Adipocyte (in vitro differentiated cells): ENCODE data around the gene UBASH3A.

ENCODE experiments used
- DNase-seq: peaks from one replicate; pipeline ENCODE4 v3.0.0-alpha.2; 2015; ENCODE audit warnings: low read depth
- H3K27me3 ChIP-seq: replicated peaks from 2 replicates; pipeline ENCODE4 v1.7.0; 2013; ENCODE audit warnings: mild to moderate bottlenecking, low read length, moderate library complexity; ENCODE audit not compliant: control insufficient read depth, insufficient read depth
- H3K36me3 ChIP-seq: 2 replicates; pipeline ENCODE4 v1.7.0; 2013; ENCODE audit warnings: low read length, mild to moderate bottlenecking, moderate library complexity; ENCODE audit not compliant: control insufficient read depth, insufficient read depth, severe bottlenecking
- H3K4me1 ChIP-seq: 2 replicates; pipeline ENCODE4 v1.7.0; 2013; ENCODE audit warnings: mild to moderate bottlenecking, low read length, moderate library complexity; ENCODE audit not compliant: control insufficient read depth, insufficient read depth
- H3K4me3 ChIP-seq: 2 replicates; pipeline ENCODE4 v1.7.0; 2013; ENCODE audit warnings: mild to moderate bottlenecking, low read length, moderate library complexity
- H3K9ac ChIP-seq: 2 replicates; pipeline ENCODE4 v1.7.0; 2013; ENCODE audit warnings: mild to moderate bottlenecking, low read length, moderate library complexity
- H3K9me3 ChIP-seq: 2 replicates; pipeline ENCODE4 v1.7.0; 2013; ENCODE audit warnings: mild to moderate bottlenecking, low read length, moderate library complexity; ENCODE audit not compliant: control insufficient read depth

UBASH3A gene

DNA sequence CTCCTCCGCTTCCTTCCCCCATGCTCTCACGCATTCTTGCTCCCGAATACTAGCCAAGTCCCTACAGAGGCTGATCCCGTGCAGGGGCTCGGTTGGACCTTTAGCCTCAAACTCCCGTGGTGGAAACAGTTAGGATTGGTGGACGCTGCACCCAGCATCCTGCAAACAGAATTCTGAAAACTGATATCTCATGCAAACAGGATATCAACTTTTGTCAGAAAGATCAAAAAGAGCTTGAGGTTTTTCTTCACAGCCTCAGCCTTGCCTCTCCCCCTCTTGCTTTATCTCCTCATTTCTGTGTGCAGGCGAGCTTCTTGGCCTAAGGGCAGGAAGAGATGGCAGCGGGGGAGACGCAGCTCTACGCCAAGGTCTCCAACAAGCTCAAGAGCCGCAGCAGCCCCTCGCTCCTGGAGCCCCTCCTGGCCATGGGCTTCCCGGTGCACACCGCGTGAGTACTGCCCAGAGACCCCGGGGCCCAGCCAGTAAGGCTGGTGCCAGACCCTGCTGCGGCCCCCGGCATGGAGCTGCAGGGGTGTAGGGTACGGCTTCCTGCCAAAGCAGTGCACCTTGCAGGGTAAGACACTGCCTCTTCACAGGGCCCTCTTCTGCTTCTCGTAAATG is at the start of gene UBASH3A:
UBASH3A (plus strand) TSS at position 292 of the 621 bp plus-strand sequence; CDS start at position 336, 44 bp downstream.
- no peak for DNase-seq
- Histone ChIP-seq H3K36me3 (no peaks in the 10 kb centered on the region), H3K9ac (no peak within 1 kb of the TSS), H3K9me3 (peaks cover 9% of the 10 kb centered on the region), H3K27me3 (peaks cover 31% of the 10 kb centered on the region), H3K4me1 (no peaks in the 10 kb centered on the region), H3K4me3 (no peak within 1 kb of the TSS)

- peaks cover 42% of the 10 kb centered on the region for H3K9me3 ChIP-seq
- no peaks in the 10 kb centered on the region for H3K36me3 ChIP-seq
- H3K4me3 ChIP-seq, result no peak overlapping the region
- H3K4me1 ChIP-seq, result no peaks in the 10 kb centered on the region
- H3K27me3 ChIP-seq, result peaks cover 28% of the 10 kb centered on the region
- no peak for DNase-seq
- no peak overlapping the region for H3K9ac ChIP-seq
Observed at GRCh38 chr21:42356046-42356445, 47.7 kb upstream of the UBASH3A start.

GRCh38 chr21:42356650-42357049 is 47.1 kb upstream of the UBASH3A start:
- H3K9me3 ChIP-seq, result peaks cover 42% of the 10 kb centered on the region
- peaks cover 32% of the 10 kb centered on the region for H3K27me3 ChIP-seq
- no peak overlapping the region for H3K9ac ChIP-seq
- DNase-seq, result no peak
- no peak overlapping the region for H3K4me3 ChIP-seq
- H3K4me1 ChIP-seq, result no peaks in the 10 kb centered on the region
- H3K36me3 ChIP-seq, result no peaks in the 10 kb centered on the region

DNA sequence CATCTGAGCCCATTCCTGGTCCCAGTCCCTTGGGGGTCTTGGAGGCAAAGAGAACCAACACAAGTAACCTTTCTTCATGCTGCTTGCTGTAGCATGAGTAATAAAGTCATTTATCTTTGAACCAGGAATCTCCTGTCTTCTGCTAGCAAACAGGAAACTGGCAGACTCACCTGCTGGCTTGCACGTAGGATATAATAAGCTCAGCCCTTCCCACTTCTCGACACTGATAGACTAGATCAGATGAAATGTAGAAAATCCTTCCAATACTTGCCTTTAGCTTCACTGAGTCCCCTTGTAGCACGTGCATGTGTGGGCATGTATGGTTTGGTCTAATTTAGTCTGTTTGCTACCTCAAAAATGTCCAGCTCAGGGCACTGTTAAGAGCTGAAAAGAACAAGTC is 46.4 kb upstream of the UBASH3A start:
- H3K4me1 ChIP-seq, result no peaks in the 10 kb centered on the region
- H3K4me3 ChIP-seq, result no peak overlapping the region
- peaks cover 42% of the 10 kb centered on the region for H3K9me3 ChIP-seq
- peaks cover 38% of the 10 kb centered on the region for H3K27me3 ChIP-seq
- no peak overlapping the region for H3K9ac ChIP-seq
- DNase-seq, result no peak
- H3K36me3 ChIP-seq, result no peaks in the 10 kb centered on the region

- Histone ChIP-seq H3K27me3 (peaks cover 39% of the 10 kb centered on the region), H3K9ac (no peak overlapping the region), H3K9me3 (peaks cover 42% of the 10 kb centered on the region), H3K36me3 (no peaks in the 10 kb centered on the region), H3K4me3 (no peak overlapping the region), H3K4me1 (no peaks in the 10 kb centered on the region)
- DNase-seq, result no peak
Observed at GRCh38 chr21:42358261-42358660, 45.4 kb upstream of the UBASH3A start.

DNA sequence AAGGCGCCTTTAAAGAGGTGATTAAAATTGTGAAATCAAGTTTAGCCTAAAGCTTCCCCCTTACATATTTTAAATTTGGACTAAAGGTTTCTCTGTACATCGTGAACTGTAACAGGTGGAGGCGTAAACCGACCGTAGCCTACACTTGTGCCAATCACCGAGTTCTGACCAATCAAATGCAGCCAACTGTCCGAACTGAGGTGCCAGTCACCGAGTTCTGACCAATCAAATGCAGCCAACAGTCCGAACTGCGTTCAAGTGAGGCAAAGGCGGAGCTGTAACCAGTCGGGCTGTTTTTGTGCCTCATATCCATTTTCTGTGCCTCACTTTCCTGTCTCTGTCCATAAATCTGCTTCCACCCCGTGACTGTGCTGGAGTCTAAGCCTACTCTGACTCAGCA is 44.8 kb upstream of the UBASH3A start:
- Histone ChIP-seq H3K9me3 (peaks cover 41% of the 10 kb centered on the region), H3K9ac (no peak overlapping the region), H3K27me3 (peaks cover 36% of the 10 kb centered on the region), H3K4me1 (no peaks in the 10 kb centered on the region), H3K36me3 (no peaks in the 10 kb centered on the region), H3K4me3 (no peak overlapping the region)
- no peak for DNase-seq

- DNase-seq, result no peak
- Histone ChIP-seq H3K27me3 (peaks cover 42% of the 10 kb centered on the region), H3K4me3 (no peak overlapping the region), H3K9ac (no peak overlapping the region), H3K4me1 (no peaks in the 10 kb centered on the region), H3K9me3 (peaks cover 28% of the 10 kb centered on the region), H3K36me3 (no peaks in the 10 kb centered on the region)
Observed at GRCh38 chr21:42360317-42360716, 43.4 kb upstream of the UBASH3A start.

DNA sequence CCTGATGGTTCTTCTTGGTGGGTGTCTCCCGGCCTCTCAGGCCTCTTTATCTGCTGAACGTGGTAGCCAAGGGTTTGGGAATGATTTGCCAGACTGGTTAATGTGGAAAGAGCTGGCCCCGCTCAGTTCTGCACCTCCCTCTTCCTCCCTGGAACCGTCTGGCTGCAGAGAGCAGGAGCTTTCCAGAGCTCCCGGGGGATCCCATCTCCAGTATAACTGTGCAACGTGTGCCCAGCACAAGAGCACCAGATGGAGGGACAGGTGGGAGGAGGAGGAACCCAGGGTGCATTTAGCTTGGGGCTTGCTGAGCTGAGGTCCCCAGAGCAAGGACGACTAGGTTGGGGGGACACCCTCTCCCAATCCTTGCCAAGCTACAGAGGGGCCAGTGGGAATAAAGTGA is 42.4 kb upstream of the UBASH3A start:
- no peak overlapping the region for H3K9ac ChIP-seq
- no peaks in the 10 kb centered on the region for H3K4me1 ChIP-seq
- H3K4me3 ChIP-seq, result no peak overlapping the region
- H3K27me3 ChIP-seq, result peaks cover 40% of the 10 kb centered on the region
- peaks cover 18% of the 10 kb centered on the region for H3K9me3 ChIP-seq
- H3K36me3 ChIP-seq, result no peaks in the 10 kb centered on the region
- DNase-seq, result no peak

DNA sequence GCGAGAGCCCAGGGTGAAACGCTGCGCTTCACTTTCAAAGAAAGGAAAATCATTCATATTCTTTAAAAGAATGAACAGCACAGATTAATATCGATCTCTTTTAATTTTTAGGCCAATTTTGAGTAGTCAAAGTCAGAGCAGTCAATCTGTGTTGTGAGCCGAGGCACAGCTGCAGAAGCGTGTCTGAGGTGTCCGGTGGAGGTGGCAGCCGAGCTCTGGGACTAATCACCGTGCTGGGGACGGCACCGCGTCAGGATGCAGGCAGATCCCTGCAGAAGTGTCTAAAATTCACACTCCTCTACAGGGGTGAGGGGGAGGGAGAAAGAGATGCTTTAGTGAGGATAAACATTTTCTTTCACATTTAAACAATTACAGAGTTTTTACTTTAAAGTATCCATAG is 41.5 kb upstream of the UBASH3A start:
- H3K9me3 ChIP-seq, result peaks cover 9% of the 10 kb centered on the region
- H3K9ac ChIP-seq, result no peak overlapping the region
- H3K4me3 ChIP-seq, result no peak overlapping the region
- H3K36me3 ChIP-seq, result no peaks in the 10 kb centered on the region
- no peak for DNase-seq
- no peaks in the 10 kb centered on the region for H3K4me1 ChIP-seq
- H3K27me3 ChIP-seq, result peaks cover 37% of the 10 kb centered on the region

- H3K9ac ChIP-seq, result no peak overlapping the region
- DNase-seq, result no peak
- H3K27me3 ChIP-seq, result peaks cover 36% of the 10 kb centered on the region
- no peaks in the 10 kb centered on the region for H3K4me1 ChIP-seq
- no peak overlapping the region for H3K4me3 ChIP-seq
- no peaks in the 10 kb centered on the region for H3K36me3 ChIP-seq
- peaks cover 7% of the 10 kb centered on the region for H3K9me3 ChIP-seq
Observed at GRCh38 chr21:42362700-42363099, 41.0 kb upstream of the UBASH3A start.

GRCh38 chr21:42363312-42363711 is 40.4 kb upstream of the UBASH3A start:
- H3K4me3 ChIP-seq, result no peak overlapping the region
- H3K9me3 ChIP-seq, result peaks cover 7% of the 10 kb centered on the region
- H3K9ac ChIP-seq, result no peak overlapping the region
- H3K4me1 ChIP-seq, result no peaks in the 10 kb centered on the region
- H3K36me3 ChIP-seq, result no peaks in the 10 kb centered on the region
- H3K27me3 ChIP-seq, result peaks cover 38% of the 10 kb centered on the region
- DNase-seq, result no peak

DNA sequence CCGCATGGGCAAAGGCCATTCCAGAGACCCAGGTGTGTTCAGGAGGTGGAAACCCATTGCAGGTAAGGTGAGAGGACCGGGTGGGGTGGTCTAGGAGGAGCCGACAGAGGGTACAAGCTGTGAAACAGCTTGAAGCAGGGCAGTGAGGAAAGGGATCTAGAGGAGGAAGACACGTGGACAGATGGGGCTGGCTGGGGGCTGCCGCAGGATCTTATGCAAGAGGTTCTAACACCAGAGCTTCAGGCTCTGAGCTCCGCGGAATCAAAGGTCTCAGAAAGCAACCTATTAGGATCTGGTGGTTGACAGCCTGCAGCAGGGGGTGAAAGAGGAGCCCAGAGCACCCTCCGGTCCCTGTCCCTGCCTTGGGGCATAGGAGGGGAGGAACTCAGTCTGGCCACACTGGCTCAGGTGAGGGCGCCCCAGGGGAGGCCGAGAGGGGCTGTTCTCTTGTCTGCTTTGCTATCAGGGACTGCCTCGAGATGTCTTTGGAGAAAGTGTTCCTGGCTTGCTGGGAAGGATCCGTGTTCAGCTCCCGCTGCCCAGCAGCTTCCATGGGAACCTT is 39.3 kb upstream of the UBASH3A start:
- Histone ChIP-seq H3K36me3 (no peaks in the 10 kb centered on the region), H3K9me3 (peaks cover 7% of the 10 kb centered on the region), H3K4me1 (no peaks in the 10 kb centered on the region), H3K4me3 (no peak overlapping the region), H3K27me3 (peaks cover 43% of the 10 kb centered on the region), H3K9ac (no peak overlapping the region)
- DNase-seq, result no peak
